HG02852 (cell line): ENCODE results near the gene EPAS1.
"Not testable (repeated sequence)": the region's sequence is repeated elsewhere in the genome, so short reads cannot be mapped to it uniquely, and the experiment has no call there.

Experiments used
- ATAC-seq: cut with Tn5 transposase; IDR thresholded peaks from one replicate; pipeline ENCODE4 v1.9.1; 2021; ENCODE audit warnings: mild to moderate bottlenecking, moderate library complexity; ENCODE audit not compliant: unreplicated experiment

EPAS1 gene

GRCh38 chr2:46394649-46395510 is 97.7 kb downstream of the EPAS1 start:
- ATAC-seq = no peak

- ATAC-seq = not testable (repeated sequence)
Observed at GRCh38 chr2:46395730-46396129, 98.5 kb downstream of the EPAS1 start.

DNA sequence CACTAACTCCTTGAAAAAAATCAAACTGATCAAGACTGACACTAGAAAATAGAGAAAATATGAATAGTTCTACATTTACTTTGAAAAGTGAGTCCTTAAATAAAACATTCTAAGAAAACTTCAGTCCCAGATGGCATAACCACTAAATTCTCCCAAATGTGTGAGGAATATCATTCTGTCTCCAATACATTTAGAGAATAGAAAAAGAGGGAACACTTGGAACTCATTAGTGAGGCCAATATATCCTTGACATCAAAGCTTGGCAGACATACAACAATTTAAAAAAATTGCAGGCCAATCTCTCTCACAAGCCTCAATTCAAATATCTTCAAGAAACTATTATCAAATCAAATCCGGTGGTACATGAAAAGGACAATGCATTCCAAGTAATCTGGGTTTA is 102.8 kb downstream of the EPAS1 start:
- ATAC-seq = no peak

GRCh38 chr2:46402874-46403273 is 105.7 kb downstream of the EPAS1 start:
- no peak for ATAC-seq

DNA sequence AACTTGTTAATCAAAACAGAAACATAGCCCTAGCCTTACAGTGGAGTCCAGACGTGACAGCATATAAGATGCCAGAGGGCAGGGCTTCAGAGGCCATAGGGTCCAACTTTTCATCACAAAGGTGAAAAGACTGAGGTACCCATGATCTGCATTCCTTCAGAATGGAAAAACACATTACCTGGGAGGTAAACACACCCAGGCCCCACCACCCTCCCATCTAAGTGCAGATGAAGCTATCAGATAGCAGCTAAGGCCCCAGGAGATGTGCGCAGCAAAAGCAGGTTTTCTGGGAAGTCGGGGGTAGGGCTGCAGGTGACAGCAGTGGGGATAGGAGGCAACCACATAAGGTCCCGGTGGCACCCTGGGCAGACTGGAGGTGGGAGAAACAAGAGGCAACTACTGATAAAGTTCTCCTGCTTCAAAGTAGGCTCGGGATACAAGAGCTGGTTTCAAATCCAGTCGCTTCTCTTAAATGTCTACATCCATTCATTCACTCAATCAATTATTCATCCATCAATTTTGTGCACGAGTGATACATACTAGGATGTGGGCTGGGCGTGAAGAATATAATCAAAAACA is 107.1 kb downstream of the EPAS1 start:
- no peak for ATAC-seq

DNA sequence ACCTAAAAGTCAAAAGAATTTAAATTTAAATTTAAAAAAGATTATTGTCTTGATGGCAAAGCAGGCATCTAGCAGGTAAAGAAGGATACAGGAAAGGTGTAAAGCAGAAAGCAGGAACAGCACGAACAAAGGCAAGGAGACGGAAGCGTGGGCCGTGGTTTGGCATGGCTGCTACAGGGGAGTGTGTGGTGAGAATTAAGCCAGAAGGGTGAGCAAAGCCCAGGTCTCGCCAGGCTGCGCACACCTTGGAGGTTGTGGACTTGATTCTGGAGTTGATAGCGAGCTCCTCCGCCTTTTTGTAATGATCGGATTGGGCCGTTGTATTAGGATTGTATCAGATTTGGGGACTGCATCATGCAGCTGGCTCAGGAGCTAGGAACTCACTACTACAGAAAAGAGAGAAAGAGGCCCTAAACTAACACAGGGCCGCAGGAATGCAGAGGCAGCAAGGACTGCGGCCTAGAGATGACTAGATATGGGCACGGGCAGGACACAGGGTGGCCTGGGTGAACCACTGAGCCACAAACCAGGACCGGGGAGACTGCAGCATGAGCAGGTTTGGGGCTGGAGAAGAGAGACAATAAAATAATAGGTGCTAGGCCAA is 110.7 kb downstream of the EPAS1 start:
- ATAC-seq = no peak

DNA sequence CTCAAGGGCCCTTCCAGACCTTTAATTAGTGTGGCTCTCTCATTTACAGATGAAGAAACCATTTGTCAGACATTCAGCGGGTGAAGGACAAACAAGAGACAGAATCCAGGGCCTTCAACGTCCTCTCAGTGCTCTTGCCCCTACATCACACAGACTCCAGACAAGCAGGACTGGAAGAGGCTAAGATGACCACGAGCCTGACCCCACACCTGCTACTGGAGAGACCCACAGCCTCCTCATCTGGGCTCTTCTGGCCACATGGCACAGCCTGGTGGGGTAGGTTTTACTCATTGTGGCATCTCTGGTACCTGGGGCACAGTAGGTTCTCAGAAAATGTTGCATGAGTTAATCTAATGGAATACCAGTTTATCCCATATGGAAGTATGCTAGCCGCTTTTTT is 112.5 kb downstream of the EPAS1 start:
- no peak for ATAC-seq

GRCh38 chr2:46410273-46411244 is 113.4 kb downstream of the EPAS1 start:
- ATAC-seq = no peak

DNA sequence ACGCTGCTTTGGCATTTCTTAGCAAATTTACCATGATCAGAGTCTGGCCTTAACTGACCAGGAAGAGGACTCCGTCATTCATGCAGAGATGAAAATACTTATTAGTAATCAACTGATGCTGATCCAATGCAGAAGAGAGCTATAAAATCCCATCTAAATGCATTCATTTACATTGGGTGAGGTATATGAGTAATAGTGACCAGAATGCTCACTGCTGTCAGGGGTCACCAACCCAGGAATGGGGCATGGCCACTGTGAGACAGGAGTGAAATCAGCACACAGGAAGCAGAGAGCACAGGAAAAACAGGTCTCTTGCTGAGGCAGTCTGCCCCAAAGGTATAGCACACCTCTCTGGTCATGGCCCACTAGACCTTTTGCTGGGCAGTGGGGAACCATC is 114.0 kb downstream of the EPAS1 start:
- no peak for ATAC-seq

GRCh38 chr2:46411985-46412384 is 114.8 kb downstream of the EPAS1 start:
- ATAC-seq = no peak

DNA sequence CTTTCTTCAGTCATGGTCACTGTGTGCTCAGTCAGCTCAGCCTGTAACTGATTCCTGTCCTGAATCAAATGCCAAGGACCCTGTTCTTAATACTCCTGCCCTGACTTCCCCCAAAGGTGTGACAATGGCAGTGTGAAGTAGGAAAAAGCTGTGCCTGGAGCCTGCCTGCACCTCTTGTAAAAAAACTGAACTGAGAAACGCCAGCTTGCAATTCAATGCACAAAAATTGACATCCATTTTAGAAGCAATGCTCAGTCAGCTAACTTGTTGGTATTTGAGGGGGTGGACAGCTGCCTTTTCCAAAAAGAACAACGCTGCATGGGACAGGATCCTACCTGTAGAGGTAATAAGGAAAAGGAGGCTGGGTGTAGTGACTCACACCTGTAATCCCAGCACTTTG is 115.9 kb downstream of the EPAS1 start:
- no peak for ATAC-seq

- no peak for ATAC-seq
Observed at GRCh38 chr2:46413631-46414030, 116.4 kb downstream of the EPAS1 start.

GRCh38 chr2:46414701-46415100 is 117.5 kb downstream of the EPAS1 start:
- ATAC-seq = no peak

DNA sequence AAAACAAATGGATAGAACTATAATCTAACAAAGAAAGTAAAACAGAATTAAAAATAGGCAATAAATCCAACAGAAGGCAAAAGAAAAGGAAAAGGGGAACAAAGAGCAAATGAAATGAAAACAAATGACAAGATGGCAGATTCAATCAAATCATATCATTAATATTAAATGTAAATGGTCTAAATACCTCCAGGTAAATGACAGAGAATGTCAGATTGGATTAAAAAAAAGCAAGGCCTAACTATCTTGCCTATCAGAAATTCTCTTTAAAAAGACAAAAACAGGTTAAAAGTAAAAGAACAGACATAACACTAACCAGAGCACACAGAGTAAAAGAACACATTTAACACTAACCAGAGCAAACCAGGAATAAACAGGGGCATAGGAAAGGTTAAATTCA is 119.1 kb downstream of the EPAS1 start:
- no peak for ATAC-seq

DNA sequence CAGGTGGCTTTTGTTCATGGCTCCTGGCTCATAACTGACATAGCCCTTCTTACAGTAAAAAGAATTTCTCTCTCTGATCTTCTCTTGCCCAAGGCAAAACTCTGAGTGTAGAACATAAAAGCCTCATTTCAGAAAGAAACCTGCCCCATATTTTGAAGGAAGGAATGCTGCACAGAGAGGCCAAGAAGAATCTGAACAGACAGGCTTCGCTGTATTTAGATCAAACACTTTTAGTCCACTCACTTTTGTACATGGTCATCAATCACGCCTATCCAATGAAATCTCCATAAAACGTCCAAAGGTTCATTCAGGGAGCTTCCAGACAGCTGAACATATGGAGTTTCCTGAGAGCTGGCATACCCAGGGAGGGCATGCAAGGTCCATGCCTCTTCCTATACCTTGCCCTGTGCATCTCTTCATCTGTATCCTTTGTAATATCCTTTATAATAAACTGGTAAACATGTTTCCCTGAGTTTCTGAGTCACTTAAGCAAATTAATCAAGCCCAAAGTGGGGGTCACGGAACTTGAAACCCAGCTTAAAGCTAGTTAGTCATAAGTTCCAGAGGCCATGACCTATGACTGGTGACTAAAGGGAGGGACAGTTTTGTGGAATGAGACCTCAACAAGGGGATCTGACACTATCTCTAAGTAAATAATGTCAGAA is 119.7 kb downstream of the EPAS1 start:
- no peak for ATAC-seq

DNA sequence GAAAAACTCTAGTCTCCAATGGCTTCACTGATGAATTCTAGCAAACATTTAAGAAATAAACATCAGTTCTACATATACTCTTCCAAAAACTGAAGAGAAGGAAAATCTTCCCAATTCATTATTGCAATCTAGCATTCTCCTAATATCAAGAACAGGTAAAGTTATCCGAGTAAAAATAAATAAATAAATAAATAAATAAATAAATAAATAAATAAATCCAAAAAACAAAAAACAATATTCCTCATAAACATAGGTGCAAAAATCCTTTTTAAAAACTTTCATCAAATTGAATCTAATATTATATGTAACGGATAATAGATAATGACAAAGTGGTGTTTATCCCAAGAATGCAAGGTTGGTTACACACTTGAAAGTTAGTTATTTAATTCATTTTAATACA is 123.7 kb downstream of the EPAS1 start:
- ATAC-seq = no peak

DNA sequence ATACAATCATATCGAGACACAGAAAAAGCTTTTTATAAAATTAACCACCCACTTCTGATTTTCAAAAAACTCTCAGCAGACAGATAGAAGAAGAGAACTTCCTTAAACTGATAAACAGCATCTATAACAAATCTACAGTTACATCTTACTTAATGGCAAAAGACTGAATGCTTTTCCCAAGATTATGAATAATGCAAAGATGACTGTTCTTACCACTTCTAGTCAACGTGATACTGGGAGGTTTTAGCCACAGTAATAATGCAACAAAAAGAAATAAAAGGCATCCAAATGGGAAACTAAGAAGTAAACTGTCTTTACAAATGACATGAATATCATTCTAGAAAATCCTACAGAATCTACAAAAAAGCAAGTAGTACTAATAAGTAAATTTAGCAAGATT is 124.2 kb downstream of the EPAS1 start:
- no peak for ATAC-seq

GRCh38 chr2:46422717-46423394 is 125.6 kb downstream of the EPAS1 start:
- no peak for ATAC-seq

GRCh38 chr2:46424937-46425336 is 127.7 kb downstream of the EPAS1 start:
- no peak for ATAC-seq

DNA sequence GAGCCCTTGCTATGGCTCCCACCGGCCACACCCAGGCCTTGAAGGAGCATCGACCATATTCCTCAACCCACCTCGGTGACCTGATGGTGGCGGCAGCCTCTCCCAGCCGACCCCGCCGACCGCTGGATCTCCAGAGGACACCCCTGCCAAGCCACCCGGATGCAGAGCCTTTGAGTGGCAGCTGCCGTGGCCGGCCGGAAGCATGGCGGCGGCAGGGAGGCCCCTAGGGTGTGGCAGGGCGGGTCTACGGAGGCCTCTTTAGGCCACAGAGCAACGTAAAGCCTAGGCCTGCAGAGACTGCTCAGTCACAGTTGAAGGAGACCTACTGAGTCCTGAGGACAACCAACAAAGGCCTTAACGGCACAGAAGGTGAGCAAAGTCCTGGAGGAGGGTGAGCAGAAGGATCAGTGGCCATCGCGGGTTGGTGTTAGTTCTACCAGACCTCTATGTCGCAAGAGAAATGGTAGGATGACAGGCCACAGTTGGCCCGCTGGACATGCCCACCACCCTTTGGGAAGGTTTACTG is 131.8 kb downstream of the EPAS1 start:
- ATAC-seq = no peak
